Fibroblast of lung (primary cell): Measurements from ENCODE around the gene MMP23B.

ENCODE experiments used
- CTCF ChIP-seq, 2 donors: IDR thresholded peaks in 1 of 2; conservative IDR thresholded peaks in 1 of 2; 1 replicate in 1 of 2; 2 replicates in 1 of 2; pipeline ENCODE4 v1.5.1; 2011 to 2012; ENCODE audit warnings: low read length in 2 of 2, control low read depth in 1 of 2, inconsistent platforms in 1 of 2, low read depth in 1 of 2, mild to moderate bottlenecking in 1 of 2
- EZH2 ChIP-seq: IDR thresholded peaks from 2 replicates; pipeline ENCODE4 v1.5.1; 2012; ENCODE audit warnings: low read length, control low read depth, mild to moderate bottlenecking; ENCODE audit errors: missing control alignments

GRCh38 chr1:1599030-1599934 lies 32.7 kb upstream of the MMP23B start:
- no peak for TF ChIP-seq CTCF (conservative IDR thresholded peaks at IDR 0.05 in 1 of 2, IDR thresholded peaks at IDR 0.05 in 1 of 2; ENCODE audit: low read depth in 1 of 2, low read length in 2 of 2)
- TF ChIP-seq EZH2: no peak
